Stimulated activated CD8-positive, alpha-beta memory T cell treated with anti-CD3 and anti-CD28 coated beads, Interleukin-4, amount 100 ng/mL, for 24 hours (primary cell): ENCODE results near the gene STXBP5.
A peak's percentile ranks its signal among the peaks of the same experiment; 100 is the strongest.

Experiments
- DNase-seq: peaks from one replicate; pipeline ENCODE4 v3.0.0-alpha.2; 2020; ENCODE audit warnings: low read depth

The STXBP5 gene

DNA sequence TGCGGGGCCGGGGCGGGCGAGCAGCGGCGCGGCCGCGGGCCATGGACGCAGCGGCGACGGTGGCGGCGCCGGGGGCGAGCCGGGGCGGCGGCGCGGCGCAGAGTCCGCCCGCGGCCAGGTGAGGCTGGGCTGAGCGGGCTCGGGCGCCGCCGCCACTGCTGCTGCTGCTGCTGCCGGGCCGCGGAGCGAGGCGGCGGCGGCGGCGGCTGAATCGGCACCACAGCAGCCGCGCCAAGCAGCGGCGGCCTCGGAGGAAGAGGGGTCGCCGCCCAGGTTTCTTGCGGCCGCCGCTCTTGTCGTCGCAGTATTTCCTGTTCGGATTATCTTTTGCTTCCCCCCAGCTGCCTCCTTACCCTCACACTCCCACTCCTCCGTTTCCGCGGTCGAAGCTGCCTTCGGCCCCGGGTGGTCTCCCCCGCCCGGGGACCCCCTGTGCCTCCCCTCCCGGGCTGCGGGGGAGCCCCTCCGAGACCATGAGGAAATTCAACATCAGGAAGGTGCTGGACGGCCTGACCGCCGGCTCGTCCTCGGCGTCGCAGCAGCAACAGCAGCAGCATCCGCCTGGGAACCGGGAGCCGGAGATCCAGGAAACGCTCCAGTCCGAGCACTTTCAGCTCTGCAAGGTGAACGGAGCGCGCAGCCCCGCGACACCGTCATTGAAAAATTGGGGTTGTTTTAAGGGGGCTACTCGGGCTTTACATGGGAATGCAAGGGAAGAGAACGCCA, at the start of gene STXBP5:
TSS of gene STXBP5 (plus strand) at position 358 of the 726 bp plus-strand sequence. CDS start at position 474, 116 bp downstream.
- DNase-seq: peak; percentile 7

DNA sequence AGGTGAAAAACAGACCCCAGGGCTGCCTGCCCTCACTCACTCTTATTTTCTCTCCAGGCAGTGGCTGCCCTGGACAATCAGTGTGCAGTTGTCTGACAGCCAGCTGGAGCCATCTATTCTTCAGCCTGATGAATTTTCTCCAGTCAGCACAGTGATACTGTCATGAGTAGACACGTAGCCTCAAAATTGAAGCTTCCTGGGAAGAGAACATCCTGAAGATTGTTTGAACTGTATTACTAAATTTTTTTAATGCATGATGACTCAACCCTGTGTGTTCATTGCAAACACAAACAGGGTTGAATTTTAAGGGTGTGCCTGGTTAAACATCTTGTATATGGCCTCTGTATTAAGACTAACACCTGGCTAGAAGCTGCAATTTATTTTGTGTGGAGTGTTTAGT, 49.8 kb upstream of the STXBP5 start:
- no peak for DNase-seq

DNA sequence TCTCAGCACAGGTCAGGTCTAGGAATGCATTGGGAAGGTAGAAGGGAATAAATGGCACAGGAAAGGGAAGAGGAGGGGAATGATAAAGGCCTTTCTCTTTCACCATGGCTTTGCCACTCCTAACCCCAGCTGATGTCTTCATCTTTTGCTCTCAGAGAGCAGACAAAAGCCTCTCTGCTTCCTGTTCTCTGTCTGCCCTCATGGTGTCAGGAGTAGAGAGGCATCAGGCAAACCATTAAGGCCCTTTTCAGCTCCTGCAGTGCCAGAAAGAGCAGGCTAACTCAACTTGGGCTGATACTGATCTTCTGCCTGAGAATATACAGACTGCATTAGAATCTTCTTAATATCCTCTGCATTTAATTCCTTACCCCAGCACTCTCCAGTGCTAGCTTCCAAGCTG, 48.0 kb upstream of the STXBP5 start:
- DNase-seq: no peak

DNA sequence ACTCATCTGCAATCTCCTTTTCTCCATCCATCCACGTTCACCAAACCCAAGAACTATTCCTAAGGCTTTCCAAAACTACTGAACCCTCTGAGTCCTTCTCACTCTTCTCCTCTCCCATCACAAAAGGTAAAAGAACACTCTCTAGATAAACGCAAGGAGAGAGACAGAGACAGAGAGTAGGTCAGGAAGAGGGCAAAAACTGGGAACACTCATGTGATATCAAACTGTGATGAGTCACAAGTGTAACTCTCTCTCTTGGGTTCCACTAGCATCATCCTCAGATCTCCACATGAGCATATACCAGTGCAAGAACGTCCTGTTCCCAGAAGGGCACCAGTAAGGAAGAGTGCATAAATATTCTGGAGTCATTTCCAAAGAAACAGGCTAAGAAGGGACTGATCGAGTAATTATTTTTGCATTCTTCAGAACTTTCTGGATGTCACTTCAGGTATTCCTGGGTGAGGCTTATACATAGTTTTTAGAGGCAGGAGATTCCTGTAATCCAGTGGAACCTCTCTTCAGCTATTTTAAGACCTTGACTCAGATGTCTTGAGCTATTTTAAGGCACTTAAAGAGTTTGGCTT, 47.3 kb upstream of the STXBP5 start:
- no peak for DNase-seq

DNA sequence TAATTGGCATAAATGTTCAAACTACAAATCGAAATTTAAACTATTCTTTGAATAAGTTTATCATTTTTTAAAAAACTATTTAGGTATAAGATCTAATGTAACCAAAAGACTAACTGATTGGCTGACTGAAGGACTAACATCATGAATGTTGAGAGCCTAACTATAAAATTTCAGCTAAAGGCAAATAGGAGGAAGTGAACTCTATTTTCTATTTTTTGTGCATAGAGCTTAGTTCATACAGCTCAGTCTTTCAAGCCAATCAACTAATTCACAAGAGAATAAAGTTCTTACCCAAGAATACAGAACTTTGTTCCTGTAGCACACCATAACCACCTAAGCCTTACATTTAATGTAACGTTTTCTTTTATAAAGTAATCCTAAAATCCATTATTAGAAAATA, 46.3 kb upstream of the STXBP5 start:
- no peak for DNase-seq

DNA sequence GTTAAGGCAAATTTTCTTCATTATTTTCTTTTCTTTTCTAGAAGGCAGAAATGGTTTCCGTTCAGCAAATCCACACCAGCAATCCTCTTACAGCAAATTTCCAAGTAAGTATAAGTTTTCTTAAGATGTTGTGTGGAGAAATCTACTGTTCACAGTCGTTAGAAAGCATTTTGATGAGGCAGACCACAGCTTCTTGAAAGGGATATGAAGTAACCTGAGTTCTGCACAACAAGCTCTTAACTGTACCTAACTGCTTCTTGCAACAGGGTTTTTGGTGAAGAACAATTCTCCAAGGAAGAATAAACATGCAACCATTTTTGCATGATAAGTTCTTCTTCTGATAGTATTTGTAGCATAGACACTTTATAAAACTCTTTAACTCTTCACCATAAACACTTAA, 45.3 kb upstream of the STXBP5 start:
- DNase-seq: no peak

DNA sequence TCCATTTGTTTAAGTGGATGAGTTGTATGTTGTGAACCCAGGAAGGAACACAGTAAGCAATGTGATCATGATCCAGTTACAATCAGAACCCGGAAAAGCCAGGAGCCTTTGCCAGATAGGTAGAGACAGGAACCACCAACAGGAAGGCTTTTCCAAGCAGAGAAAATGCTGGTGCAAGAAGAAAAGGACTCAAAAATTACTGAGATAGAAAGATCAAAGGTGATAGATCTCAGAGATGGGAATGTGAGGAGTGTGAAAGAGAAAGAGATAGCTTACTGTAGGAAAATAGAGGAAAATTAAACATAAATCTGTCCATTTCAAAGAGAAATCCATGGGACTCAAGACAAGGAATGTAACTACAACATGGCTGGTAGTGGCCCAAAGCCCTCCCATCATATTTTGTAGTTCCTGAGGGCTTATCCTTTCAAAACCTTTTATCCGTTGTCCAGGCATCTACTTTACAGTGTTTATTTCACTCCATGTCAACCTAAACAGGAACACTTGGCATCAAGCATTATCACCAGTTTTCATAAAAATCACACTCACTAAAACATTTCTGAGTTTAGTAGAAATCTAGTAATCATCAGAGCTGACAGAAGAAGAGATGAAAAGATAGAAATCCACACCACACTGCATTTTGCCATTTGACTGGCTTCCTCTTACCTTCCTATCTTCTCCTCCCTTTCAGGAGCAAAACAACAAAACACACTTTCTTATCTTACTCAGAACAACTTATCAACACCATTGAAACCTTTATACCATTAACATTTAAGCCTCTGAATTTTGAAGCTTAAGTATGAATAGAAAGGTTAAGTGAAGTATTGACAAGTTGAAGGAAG, 44.5 kb upstream of the STXBP5 start:
- DNase-seq: no peak

DNA sequence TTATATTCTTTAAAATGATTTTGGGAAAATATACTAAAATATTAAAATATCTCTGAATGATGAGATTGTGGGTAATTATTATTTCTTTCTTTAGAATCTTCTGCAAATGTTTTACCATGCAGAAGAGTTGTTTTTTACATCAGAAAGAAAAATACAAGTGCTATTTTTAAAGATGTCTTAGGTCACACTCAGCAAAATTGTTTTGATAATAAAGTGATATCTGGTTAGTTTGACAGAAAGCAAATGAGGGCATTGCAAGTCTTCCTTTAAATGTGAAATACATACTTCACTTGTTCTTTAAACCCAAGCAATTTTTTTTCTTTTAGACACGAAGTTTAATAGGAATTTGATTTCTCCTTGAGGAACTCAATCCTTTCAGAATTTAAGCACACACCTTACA, 43.6 kb upstream of the STXBP5 start:
- DNase-seq: no peak

DNA sequence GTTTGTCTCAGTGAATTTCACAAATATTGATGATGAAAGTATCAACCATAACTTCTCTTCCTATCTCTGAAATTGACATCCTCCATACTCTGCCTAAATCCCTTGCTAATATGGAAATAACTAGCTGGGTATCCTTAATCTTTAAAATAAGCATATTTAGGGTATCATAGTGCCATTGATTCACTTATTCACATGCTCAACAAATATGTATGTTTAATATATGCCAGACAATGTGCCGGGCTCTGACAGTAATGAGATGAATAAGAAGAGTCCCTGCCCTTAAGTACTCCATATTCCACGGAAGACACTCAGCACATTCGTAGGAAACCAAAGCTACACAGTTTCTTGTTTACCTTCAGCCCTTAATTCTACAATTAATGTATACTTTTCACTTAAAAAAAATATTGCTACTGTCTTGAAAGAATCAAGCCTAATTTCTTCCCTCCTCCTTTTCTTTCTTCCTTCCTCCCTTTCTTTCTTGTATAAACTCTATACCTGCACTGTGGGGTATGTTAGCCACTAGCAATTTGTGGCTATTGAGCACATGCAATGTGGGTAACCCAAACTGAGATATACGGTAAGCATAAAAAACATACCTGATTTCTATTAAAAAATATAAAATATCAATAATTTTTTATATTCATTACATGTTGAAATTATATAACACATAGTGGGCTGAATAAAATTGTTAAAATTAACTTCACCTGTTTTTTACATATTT, 42.8 kb upstream of the STXBP5 start:
- no peak for DNase-seq

DNA sequence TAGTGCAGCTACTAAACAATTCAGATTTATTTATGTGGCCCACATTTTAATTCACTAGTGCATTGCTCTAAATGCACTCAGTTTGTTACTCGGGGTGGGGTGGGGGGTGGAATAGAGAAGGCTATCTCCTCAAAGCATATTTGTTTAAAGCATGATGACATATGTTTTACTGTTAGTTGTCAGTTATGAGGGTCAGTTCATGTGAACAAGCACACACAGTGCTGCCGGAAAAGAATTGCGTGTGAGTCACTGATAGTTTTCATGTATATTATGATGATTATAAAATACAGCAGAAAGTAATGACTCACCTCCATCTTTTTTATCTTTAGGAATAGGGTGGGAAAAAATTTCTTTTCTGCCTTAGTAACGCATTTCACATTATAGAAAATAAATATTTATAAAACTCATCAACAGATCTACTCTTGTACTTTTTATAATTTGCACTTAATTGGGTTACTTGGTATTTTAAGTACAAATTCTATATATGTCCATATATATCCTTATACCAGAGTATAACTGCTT, 42.2 kb upstream of the STXBP5 start:
- no peak for DNase-seq

DNA sequence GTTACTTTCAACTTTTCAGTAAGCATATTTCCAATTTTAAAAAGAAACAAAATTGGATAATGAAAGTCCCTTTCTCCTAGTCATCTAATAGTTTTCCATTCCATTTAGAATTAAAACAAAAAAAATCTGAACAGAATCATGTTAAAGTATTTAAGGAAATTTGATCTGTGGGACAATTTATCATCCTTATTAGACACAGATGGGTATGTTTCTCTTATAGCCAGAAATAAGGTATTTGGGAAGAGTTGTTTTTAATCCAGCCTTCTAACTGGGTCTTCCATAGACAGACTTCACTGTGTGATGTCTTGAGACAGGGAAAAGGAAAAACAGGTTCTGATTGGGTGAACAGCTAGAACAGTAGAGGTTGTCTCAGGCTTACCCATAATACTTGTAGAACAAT, 39.5 kb upstream of the STXBP5 start:
- no peak for DNase-seq

DNA sequence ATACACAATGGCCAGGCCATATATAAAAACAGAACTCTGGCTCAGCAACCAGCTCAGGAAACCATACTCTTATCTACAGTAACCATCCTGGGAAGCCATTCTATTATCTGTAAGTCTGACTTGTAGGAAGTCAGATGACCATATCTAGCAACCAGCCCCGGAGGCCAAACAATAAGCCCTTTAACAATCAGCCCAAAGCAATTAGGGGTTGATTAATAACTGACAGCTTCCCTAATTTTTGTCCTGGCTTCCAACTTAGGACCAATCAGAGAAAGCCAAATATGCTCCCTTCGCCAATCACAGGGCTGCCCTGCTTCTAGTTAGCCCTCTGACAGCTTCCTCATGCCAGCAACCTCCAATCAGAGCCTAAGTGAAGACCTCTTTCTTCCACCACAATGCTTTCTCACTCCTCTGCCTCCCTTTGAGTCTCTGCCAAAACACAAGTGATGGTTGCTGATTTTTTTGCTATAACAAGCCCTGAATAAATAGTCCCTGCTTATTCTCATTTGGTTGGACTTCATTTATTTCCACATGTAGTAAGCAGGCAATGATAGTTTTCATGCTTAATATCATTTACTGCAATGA, 37.8 kb upstream of the STXBP5 start:
- no peak for DNase-seq

DNA sequence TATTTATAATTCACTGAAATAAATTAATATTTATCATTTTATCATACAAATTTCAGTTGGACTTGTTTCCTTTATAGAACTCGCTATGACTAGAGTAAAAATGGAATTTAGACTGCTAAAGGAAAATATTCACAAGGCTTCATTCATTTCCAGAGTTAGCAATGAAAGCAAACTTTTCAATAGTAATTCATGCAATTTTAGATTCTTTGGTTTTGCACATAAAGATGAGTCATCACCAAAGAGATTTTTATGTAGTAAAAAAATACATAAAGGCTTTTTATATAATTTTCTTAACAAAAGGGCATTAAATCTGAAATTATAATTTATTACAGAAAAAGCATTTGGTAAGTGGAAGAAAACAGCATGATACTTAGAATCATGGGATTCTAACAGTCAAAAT, 37.2 kb upstream of the STXBP5 start:
- no peak for DNase-seq

DNA sequence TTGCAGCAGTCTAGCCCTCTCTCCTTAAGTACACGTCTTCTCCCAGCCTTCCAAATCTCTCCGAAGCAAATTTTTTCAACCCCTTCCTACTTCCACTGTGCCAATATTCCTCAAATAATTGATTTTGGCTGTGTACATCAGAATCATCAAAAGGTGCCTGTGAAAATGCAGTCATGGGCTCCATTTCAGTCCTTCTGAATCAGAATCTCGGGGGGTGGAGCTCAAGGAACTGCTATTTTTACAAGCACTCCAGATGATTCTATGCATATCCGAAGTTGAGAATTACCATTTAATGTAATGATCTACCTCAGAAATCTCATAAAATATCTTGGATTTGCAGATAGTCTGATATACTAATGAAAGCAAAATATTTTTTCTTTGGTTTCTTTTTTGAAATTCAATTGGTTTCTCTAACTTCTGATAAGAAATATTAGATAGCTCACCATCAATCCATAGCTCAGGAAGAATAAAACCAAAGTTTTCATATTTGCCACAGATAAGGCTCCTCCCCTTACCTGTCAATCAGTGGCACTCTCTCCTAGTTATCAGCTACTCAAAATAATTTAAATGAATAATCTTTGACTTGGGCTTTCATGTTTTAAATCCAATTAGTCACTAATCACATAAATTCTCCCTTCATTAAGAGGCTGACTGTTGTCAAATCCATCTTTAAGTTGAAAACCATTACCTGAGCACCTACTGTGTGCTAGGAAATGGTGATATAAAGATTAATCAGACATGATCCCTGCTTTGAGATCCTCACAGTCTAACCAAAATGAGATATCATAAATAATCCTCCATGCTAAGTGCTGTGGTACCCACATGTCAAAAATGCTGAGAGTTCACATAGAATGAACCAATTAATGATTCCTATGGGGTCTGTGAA, 36.4 kb upstream of the STXBP5 start:
- DNase-seq: no peak

DNA sequence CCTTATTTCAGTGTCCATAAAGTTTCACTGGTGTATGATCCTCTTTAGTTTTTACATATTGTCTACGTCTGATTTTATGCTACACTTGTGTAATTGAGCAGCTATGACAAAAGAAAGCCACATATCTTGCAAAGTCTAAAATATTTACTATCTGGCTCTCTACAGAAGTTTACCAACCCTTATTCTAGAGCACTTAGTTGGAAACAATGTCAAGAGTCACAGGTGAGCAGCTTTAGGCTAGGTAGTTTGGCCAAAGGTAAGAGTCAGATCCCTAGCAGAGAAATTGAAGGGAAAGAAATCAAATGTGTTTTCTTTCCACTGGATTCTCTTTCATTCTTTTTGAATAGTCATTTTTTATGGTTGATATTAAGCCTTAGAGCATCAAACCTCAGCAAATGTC, 34.7 kb upstream of the STXBP5 start:
- no peak for DNase-seq

DNA sequence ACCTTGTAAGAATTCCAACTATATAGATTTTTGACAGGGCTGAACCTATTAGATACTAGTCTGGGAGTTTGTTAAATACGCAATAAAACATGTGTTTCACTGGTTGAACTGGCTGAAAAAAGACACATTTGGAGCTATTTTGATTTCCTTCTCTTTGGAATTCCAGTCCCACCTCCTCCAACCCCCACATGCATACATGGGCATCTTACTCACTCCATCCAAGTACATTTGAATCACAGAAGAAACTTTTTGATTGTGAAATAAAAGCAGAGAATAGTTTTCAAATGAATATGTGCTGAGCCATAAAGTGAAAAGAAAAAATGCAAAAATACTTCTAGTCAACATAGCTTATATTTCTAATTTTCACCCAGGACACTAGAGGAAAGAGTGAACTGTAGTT, 33.9 kb upstream of the STXBP5 start:
- no peak for DNase-seq

DNA sequence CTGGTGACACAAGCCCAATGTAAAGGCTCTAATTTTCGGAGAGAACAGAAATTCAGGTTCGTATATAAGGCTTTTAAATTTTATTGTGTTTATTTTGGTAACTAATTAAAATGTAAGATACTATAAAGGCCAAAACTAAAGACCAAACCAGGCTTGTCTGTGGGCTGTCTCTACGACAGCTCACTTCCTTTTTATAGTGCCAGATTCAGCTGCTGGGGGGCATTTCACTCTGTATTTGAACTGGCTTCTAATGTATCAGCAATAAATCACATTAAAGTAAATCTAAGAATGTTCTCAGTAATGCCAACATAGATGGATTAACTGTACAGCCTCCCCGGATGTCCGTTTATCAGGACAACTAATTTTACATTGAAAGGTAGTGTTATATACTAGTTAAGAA, 31.1 kb upstream of the STXBP5 start:
- no peak for DNase-seq

DNA sequence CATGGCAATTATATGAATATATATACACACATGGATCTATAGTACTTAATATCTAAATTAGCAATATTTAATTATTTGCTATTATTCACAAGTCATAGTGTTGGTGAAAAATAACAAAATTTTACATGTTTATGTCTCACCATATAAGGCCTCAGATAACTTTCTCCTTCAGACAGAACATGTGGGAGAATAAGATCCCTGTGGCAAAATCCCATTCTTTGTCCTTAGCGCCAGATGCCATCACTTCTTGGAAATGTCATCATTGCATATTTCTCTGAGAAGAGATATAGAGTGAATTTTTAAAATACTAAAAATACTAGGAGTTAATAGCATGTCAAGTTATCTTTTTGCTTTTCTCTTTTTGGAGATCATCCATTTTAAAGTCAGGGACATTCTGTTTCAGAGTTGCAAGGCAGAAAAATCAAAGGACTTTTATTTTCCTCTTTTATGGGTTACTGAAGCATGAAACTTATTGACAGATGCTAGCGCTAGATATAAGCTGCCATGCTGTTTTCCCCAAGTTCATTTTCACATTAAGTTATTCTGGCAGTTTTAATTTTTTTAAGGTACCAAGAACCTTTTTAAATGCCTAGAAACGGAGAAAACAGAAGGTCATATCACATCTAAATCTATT, 30.4 kb upstream of the STXBP5 start:
- no peak for DNase-seq

DNA sequence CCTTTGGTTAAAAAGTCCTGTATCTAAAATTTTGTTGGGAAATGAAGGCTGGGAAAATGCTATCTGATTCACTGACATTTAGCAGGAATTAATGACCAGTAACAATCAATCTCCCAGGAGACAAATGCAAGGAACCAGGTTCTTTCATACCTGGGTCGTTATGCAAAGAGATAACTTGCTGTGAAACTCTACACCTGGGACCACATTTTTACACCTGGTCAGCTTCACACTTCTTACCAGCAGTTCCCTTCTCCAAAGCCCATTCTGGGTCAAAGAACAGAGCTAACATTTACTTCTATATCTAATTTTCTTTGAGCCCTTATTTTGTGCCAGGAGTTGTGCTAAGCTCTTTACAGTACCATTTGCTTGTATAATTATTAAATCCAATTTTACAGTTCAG, 27.4 kb upstream of the STXBP5 start:
- no peak for DNase-seq

DNA sequence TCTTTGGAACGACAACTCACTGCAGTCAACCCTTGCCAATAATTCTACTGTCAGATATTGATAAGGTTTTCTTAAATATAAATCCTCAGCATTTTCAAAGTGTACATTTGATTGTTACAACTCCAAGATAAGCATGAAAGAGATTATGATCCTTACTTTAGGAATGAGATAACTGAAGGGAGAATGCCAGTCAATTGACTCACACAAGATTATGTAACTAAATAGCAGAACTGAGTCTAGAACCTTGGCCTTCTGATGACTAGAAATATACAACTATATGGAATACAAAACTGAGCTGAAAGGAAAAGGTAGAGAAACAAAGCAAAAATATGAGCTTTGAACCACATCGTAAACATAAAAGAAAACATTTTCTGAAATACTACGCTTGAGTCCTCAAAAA, 26.9 kb upstream of the STXBP5 start:
- no peak for DNase-seq
